HG02571 (cell line): ENCODE results near the gene CCNL2.

Experiments used
- ATAC-seq: cut with Tn5 transposase; IDR thresholded peaks from one replicate; pipeline ENCODE4 v1.9.1; 2021; ENCODE audit warnings: mild to moderate bottlenecking, moderate library complexity; ENCODE audit not compliant: unreplicated experiment

Gene CCNL2

DNA sequence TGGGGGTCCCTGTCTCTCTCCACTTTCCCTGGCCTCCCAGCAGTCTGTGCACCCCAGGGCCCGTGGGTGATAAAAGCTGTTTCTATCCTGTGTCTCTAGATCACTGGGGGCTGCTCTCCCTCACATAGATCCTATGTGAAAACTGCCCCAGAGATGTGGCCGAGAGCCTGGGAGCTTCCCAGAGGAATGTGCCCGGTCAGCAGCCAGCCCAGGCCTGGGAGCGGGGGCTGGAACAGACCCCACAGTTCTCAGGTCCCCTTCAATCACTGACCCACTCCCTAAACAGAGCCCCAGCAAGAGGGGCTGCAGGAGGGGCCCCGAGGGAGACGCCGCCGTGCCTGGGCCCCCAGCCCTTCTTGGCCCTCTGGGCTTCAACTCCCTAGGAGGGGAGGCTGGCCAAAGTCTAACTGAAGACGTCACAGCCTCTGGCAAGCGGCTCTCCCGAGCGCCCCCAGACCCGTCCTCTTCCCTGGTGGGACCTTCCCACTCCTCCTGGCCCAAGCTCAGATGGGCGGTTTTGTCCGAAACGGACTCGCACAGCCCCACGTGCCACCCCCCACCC is 41.2 kb downstream of the CCNL2 start:
- no peak for ATAC-seq

- ATAC-seq = no peak
Measured at GRCh38 chr1:1356796-1357401, 42.2 kb downstream of the CCNL2 start.

DNA sequence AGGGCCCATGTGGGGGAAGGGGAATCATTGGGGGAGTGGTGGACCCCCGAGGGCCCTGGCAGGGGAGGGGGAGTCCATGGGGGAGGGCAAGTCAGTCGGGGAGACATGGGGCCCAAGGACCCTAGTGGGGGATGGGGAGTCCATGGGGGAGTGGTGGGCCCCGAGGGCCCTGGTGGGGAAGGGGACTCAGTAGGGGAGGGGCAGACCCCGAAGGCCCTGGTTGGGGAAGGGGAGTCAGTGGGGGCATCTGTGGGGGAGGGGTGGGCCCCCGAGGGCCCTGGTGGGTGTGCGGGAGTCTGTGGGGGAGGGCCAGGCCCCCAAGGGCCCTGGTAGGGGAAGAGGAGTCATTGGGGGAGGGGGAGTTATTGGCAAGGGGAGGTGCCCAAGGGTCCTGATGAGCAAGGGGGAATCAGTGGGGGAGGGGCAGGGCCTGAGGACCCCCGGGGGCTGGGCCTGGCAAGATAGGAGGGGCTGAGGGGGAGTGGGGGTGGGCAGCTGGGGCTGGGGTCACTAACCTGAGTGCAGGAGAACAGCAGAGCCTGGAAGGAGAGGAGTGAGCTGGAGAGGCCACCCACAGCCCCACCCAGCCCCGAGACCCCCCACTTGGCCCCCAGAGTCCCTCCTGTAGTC is 42.9 kb downstream of the CCNL2 start:
- ATAC-seq = no peak

DNA sequence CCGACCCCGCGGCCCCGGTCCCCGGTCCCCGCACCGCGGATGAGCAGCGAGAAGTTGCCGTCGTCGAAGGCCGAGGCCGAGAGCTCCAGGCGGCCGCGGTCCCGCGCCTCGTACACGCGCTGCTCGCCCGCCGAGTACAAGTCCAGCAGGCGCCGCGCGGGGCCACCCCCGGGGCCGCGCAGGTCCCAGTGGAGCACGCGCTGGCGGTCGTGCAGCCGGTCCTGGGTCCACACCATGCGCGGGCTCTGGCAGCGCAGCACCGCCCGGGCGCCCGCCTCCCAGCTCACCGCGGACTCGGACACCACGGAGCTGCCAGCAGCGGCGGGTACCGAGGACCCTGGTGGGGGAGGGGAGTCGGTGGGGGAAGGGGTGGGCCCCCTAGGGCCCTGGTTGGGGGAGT is 43.7 kb downstream of the CCNL2 start:
- no peak for ATAC-seq

DNA sequence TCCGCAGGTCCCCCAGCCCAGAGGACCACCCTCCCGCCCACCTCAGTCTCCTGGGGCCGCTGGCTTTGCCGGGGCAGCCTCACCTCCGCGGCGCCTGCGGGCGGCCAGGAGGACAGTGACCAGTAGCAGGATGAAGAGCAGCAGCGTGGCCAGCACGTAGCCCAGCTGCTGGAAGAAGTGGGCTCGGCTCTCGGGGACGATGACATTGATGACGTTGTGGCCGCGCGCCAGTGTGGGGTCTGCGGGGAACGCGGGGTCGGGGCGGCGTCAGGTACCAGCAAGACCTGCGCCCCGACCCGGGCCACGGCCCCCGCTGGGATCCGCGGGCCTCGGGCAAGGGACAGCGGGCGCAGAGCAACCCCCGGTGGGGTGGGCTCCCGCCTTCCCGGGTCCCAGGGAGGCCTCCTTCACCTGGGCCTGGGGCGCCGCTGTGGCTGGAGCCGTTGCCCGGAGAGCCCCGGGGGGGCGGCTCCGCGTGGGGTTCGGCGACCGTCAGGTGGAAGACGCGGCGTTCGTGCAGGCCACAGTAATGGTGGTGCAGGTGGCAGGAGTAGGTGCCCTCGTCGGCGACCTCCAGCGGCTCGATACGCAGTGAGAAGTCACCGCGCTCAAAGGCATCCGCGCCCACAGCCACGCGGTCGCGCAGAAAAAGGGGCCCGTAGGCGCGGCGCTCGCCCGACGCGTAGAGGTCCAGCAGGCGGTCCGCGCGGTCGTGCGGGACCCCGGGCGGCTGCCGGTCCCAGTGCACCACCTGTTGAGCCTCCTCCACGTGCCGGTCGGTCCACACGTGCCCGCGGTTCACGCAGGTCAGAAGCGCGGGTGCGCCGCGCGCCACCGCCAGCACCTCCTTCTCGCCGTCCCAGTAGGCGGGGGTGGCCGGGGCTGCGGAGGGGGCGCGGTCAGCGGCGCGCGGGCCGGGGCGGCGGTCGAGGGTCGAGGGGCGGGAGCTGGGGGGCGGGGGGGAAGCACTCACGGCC is 44.6 kb downstream of the CCNL2 start:
- no peak for ATAC-seq

GRCh38 chr1:1353389-1354151 is 45.6 kb downstream of the CCNL2 start:
- ATAC-seq = no peak

DNA sequence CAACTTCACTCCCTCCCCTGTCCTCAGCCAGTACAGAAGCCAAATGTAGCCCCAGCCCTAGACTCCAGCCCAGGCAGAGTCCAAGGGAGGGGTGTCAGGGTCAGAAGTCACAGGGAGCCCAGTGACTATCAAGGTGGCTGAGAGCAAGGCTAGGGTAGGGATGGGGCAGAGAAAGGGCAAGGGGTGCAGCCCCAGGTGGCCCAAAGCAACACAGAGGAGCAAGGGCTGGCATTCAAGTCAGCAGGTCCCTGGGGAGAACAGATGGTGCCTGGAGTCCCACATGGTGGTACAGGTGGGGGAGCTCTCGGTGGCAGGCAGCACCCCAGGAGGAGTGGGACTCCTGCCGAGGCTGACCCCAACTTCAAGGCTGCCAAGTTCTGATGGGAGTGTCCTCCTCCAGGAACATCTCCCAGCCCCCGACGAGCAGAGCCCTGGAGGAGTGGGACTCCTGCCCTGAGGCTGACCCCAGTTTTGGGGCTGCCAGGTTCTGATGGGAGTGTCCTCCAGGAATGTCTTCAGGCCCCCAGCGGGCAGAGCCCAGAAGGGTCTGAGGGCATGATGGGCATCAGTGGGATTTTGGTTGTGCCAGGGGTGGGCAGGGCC is 46.2 kb downstream of the CCNL2 start:
- ATAC-seq = no peak

GRCh38 chr1:1351511-1352427 is 47.4 kb downstream of the CCNL2 start:
- no peak for ATAC-seq

DNA sequence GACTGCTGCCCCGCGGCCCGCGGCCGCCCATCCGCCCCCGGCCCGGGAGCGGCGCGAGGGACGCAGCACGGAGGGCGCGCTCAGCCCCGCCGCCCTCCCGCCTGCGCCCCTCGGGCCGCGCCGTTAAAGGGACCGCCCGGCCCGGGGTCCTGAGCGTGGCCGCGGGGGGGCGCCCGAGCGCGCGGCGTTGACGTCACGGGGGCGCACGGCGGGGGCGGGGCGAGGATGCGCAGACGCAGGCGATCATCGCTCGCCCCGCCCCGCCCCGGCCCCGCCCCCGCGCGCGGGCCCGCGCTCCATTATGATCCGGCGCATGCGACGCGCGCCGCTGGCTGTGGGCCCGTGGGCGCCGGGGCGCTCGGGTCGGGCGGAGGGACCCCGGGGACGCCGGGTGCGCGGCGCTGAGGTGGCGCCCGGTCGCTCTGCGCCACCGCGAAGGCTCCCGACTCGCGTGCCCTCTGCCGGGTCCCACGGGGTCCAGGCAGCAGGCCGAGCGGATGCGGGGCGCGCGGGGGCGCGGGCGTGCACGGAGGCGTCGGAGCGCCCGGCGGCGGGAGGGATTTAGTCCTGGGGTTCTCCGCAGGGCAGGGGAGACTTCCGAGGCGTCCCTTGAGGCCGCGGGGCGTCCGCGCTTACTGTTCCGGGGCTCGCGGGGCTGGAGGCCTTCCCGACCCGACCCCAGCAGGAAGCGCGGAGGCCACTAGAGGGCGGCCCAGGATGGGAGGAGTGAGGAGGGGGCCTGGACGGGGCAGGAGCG is 49.7 kb downstream of the CCNL2 start, which contains the start of gene DVL1:
Gene DVL1 (minus strand): TSS at position 163 of the 757 bp plus-strand sequence. CDS start 353 bp downstream, outside the sequence.
- peak; percentile 41 for ATAC-seq

- ATAC-seq = peak; percentile 20
Measured at GRCh38 chr1:1348420-1349255, 50.5 kb downstream of the CCNL2 start.

- ATAC-seq = no peak
Measured at GRCh38 chr1:1347663-1348419, 51.3 kb downstream of the CCNL2 start.

DNA sequence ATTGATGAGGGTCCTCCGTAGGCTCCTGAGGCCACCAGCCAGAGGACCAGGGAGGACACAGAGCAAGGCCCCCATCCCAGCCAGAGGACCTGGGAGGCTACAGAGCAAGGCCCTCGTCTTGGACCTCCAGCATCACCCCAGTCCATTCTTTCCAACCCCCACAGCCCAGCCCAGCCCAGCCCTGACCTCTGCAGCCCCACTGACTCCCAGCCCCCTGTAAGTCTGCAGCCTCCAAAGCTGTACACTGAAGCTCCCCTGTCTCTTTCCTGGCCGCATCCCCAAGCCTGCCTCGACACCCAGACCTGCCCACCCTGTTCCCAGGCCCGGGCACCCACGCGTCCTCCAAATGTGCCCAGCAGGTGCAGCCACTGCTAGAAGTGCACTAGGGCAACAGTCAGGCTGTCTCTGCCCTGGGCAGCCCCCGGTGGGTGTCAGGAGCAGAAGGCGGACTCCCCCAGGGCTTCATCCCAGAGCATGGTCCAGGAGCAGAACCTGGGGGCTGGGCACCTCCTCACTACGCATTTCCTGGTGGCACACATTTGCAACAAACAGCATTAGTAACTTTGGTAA is 52.0 kb downstream of the CCNL2 start:
- no peak for ATAC-seq

GRCh38 chr1:1346501-1346890 is 52.6 kb downstream of the CCNL2 start:
- no peak for ATAC-seq

GRCh38 chr1:1345860-1346500 is 53.2 kb downstream of the CCNL2 start:
- no peak for ATAC-seq

GRCh38 chr1:1345384-1345783 is 53.8 kb downstream of the CCNL2 start:
- ATAC-seq = no peak
